Liver (tissue), 3 donors: Measurements from ENCODE around the gene TAB2.

ENCODE experiments used
- EGR1 ChIP-seq, 2 donors: IDR thresholded peaks; 2 replicates each; pipeline ENCODE4 v1.6.1; 2016 to 2018; ENCODE audit warnings: antibody characterized with exemption in 2 of 2, low read depth in 2 of 2
- GABPA ChIP-seq, 2 donors: IDR thresholded peaks in 1 of 2; conservative IDR thresholded peaks in 1 of 2; 2 replicates each; pipeline ENCODE4 v1.6.1; 2016; ENCODE audit warnings: antibody characterized with exemption in 2 of 2, mild to moderate bottlenecking in 1 of 2, moderate library complexity in 1 of 2
- HNF4A ChIP-seq, 2 donors: conservative IDR thresholded peaks; 2 replicates each; pipeline ENCODE4 v1.6.1; 2016; ENCODE audit warnings: antibody characterized with exemption in 2 of 2, mild to moderate bottlenecking in 2 of 2
- HNF4G ChIP-seq: IDR thresholded peaks from 2 replicates; pipeline ENCODE4 v1.6.1; 2016; ENCODE audit warnings: antibody characterized with exemption
- JUND ChIP-seq, 2 donors: IDR thresholded peaks; 2 replicates each; pipeline ENCODE4 v1.6.1; 2016; ENCODE audit warnings: antibody characterized with exemption in 2 of 2
- MAX ChIP-seq: IDR thresholded peaks from 2 replicates; pipeline ENCODE4 v1.6.1; 2016; ENCODE audit warnings: antibody characterized with exemption
- NR2F2 ChIP-seq: IDR thresholded peaks from 2 replicates; pipeline ENCODE4 v1.6.1; 2016; ENCODE audit warnings: antibody characterized with exemption
- RAD21 ChIP-seq, 2 donors: IDR thresholded peaks; 2 replicates each; pipeline ENCODE4 v1.6.1; 2016; ENCODE audit warnings: antibody characterized with exemption in 2 of 2, mild to moderate bottlenecking in 2 of 2
- RXRA ChIP-seq, 2 donors: IDR thresholded peaks; 2 replicates each; pipeline ENCODE4 v1.6.1; 2017 to 2018; ENCODE audit warnings: antibody characterized with exemption in 2 of 2, mild to moderate bottlenecking in 1 of 2
- SP1 ChIP-seq: IDR thresholded peaks from 2 replicates; pipeline ENCODE4 v1.6.1; 2018; ENCODE audit warnings: antibody characterized with exemption, mild to moderate bottlenecking
- TAF1 ChIP-seq: conservative IDR thresholded peaks from 2 replicates; pipeline ENCODE4 v1.6.1; 2016; ENCODE audit warnings: antibody characterized with exemption, mild to moderate bottlenecking
- YY1 ChIP-seq: IDR thresholded peaks from 2 replicates; pipeline ENCODE4 v1.6.1; 2016; ENCODE audit warnings: antibody characterized with exemption, mild to moderate bottlenecking
- TF ChIP-seq, protein P1 (sequence below): fragments of 150-350 bp; IDR thresholded peaks from 2 replicates; pipeline ENCODE4 v1.5.1; 2017; ENCODE audit warnings: improper control_type of control experiment, low read depth, low read length; ENCODE audit not compliant: missing input control
- TF ChIP-seq, protein P2 (sequence below): IDR thresholded peaks from 2 replicates; pipeline ENCODE4 v1.6.1; 2016; ENCODE audit warnings: antibody characterized with exemption, mild to moderate bottlenecking
- donor health status: healthy.
- donor health status: healthy.

GRCh38 chr6:149343501-149343900 is 26.0 kb downstream of the TAB2 start:
- TF ChIP-seq HNF4A (conservative IDR thresholded peaks at IDR 0.05) (no peak), TAF1 (no peak), YY1 (no peak), RXRA (IDR thresholded peaks at IDR 0.05) (no peak), RAD21 (IDR thresholded peaks at IDR 0.05) (no peak), SP1 (no peak), GABPA (IDR thresholded peaks at IDR 0.05 in 1 of 2, conservative IDR thresholded peaks at IDR 0.05 in 1 of 2) (no peak), EGR1 (IDR thresholded peaks at IDR 0.05; ENCODE audit: low read depth in 2 of 2) (no peak), MAX (no peak), HNF4G (no peak), NR2F2 (no peak), JUND (IDR thresholded peaks at IDR 0.05) (no peak)
- TF ChIP-seq, protein P1, sequence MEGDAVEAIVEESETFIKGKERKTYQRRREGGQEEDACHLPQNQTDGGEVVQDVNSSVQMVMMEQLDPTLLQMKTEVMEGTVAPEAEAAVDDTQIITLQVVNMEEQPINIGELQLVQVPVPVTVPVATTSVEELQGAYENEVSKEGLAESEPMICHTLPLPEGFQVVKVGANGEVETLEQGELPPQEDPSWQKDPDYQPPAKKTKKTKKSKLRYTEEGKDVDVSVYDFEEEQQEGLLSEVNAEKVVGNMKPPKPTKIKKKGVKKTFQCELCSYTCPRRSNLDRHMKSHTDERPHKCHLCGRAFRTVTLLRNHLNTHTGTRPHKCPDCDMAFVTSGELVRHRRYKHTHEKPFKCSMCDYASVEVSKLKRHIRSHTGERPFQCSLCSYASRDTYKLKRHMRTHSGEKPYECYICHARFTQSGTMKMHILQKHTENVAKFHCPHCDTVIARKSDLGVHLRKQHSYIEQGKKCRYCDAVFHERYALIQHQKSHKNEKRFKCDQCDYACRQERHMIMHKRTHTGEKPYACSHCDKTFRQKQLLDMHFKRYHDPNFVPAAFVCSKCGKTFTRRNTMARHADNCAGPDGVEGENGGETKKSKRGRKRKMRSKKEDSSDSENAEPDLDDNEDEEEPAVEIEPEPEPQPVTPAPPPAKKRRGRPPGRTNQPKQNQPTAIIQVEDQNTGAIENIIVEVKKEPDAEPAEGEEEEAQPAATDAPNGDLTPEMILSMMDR = no peak
- TF ChIP-seq, protein P2, sequence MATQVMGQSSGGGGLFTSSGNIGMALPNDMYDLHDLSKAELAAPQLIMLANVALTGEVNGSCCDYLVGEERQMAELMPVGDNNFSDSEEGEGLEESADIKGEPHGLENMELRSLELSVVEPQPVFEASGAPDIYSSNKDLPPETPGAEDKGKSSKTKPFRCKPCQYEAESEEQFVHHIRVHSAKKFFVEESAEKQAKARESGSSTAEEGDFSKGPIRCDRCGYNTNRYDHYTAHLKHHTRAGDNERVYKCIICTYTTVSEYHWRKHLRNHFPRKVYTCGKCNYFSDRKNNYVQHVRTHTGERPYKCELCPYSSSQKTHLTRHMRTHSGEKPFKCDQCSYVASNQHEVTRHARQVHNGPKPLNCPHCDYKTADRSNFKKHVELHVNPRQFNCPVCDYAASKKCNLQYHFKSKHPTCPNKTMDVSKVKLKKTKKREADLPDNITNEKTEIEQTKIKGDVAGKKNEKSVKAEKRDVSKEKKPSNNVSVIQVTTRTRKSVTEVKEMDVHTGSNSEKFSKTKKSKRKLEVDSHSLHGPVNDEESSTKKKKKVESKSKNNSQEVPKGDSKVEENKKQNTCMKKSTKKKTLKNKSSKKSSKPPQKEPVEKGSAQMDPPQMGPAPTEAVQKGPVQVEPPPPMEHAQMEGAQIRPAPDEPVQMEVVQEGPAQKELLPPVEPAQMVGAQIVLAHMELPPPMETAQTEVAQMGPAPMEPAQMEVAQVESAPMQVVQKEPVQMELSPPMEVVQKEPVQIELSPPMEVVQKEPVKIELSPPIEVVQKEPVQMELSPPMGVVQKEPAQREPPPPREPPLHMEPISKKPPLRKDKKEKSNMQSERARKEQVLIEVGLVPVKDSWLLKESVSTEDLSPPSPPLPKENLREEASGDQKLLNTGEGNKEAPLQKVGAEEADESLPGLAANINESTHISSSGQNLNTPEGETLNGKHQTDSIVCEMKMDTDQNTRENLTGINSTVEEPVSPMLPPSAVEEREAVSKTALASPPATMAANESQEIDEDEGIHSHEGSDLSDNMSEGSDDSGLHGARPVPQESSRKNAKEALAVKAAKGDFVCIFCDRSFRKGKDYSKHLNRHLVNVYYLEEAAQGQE = no peak
